HG02840 (cell line): ENCODE measurements around the gene CFAP73.

Source experiments
- ATAC-seq: cut with Tn5 transposase; IDR thresholded peaks from one replicate; pipeline ENCODE4 v1.9.1; 2021; ENCODE audit warnings: mild to moderate bottlenecking, moderate library complexity, moderate number of reproducible peaks; ENCODE audit not compliant: unreplicated experiment, low FRiP score

Gene CFAP73

GRCh38 chr12:113118142-113118541 is 31.4 kb upstream of the CFAP73 start:
- ATAC-seq: no peak

DNA sequence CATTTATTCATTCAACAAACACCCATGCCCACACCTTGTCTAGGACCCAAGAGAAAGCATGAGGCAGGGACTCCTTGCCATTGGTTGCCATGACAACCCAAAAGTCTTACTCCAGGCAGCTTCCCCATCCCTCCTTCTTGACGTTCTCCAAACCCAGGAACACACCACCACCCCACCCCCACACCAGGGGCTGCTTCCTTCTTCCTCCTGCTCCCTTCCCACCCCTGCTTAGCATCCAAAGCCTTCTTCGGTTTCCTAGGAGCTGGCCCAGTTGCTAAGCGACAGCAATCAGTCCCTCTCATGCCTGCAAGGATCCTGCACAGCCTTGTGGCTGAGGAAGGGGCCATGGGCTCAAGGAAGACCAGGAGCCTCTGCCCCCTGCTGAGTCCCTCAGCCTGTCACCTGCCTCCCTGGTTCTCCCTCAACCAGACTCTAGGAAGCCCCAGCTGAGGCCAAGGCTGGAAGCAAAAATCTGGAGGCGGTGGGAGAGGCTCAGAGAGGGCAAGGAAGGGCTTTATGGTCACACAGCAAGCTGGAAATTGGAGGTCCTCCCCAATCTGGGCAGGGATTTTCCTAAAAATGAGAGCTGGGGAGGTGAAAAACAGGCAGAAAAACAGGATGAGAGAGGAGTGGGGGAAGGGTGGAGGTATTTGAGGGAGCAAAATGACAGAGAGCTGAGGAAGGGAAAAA is 29.4 kb upstream of the CFAP73 start:
- no peak for ATAC-seq

DNA sequence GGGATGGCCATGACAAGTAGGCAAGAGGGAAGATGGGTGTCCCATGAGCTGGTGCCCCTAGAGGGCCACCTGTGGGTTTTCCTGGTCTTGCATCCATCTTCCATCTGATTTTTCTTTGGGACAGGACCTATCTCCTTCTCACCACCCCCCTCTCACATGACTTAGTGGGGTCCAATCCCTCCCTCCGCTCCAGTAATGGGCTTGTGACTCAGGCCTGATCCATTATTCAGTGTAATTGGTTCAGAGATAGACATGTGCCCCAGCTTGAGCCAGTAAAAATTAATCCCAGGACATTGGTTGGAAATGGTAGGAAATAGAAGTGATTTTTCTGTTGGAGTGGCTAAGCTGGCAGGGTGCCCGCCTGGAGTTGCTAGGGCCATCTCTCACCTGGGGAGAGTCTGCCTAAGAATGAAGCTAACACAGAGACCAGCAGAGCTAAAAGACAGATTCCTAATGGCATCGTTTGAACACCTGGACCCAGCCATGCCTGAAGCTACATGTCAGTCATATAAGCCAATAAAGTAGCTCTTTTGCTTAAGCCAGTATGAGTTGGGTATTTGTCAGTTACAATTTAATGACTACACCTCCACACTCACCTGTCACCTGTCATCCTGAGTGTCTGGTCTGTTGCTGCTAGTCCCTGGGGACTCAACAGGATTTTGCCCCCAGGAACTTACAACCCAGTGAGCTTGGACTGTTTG is 28.7 kb upstream of the CFAP73 start:
- ATAC-seq: no peak

GRCh38 chr12:113127791-113128199 is 21.7 kb upstream of the CFAP73 start:
- no peak for ATAC-seq

GRCh38 chr12:113128802-113129663 is 20.5 kb upstream of the CFAP73 start:
- ATAC-seq: no peak

DNA sequence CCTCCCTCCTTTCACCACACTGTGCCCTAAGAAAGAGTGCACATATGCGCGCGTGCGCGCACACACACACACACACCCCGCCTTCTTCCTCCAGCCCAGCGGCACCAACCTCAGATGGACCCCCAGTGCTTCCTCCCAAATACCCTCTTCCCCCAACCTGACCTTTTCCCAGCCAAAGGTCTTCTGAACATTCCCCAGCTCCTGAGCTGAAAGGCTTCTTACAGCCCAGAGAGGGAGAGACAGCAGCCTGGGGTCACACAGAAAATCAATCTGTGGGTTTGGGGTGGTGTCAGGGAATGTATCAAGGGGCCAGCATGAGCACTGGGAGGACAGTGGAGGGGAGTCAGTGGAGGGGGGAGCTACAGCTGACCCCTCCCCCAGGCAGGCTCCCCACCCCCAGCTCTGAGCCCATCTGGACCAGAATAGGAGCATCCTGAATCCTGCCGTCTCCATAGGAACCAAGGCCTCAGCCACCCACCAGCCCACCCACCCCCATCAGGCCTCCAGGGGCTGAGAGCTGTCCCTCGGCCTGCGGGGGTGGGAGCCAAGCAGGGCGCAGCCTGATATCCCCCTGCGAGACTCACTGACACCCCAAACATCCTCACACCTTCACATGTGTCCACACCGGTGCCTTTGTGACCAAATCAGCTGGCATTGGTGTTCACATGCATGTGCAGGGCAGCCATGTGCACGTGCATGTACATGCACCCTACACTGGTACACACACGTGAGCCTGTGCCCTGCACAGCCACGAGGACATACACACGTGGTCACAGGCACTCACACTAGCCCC is 19.7 kb upstream of the CFAP73 start:
- no peak for ATAC-seq

GRCh38 chr12:113130457-113131135 is 18.9 kb upstream of the CFAP73 start:
- no peak for ATAC-seq

GRCh38 chr12:113131556-113131955 is 18.0 kb upstream of the CFAP73 start:
- ATAC-seq: no peak

GRCh38 chr12:113133036-113133435 is 16.5 kb upstream of the CFAP73 start:
- ATAC-seq: no peak

DNA sequence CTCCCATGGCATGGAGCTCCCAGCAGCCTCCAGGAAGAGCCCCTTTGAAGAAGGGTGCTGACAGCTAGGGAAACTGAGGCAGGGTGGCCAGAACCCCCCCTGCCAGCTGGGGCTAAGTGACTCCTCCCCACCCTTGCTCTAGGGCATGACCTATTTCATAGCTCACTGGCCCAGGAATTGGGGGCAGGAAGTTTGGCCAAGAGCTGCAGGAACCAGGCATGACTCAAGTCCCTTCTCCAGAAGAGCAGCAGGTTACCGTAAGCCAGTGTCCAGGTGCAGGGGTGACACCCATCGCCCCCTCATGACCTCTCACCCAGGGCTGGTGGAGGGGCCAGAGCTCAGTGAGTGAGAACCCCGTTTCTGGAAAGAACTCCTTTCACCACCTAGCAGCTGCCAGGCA is 15.9 kb upstream of the CFAP73 start:
- no peak for ATAC-seq

DNA sequence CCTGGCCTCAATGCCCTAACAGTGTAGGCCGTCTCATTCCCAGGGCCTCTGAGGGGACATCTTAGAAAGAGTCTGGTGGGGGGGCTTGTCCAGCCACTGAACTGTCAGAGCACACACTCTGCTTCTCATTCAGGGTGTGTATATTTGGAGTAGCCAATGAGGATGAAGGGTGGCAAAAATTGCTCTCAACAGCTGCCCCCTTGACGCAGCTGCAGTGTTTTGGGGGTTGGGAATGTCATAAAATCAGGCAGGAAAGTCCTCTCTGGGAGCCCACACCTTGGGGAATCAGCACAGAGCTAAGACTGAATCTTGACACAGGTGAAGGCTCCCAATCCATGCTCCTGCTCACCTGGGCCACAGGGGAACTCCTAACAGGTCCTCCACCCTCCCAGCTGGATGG is 15.5 kb upstream of the CFAP73 start:
- no peak for ATAC-seq

DNA sequence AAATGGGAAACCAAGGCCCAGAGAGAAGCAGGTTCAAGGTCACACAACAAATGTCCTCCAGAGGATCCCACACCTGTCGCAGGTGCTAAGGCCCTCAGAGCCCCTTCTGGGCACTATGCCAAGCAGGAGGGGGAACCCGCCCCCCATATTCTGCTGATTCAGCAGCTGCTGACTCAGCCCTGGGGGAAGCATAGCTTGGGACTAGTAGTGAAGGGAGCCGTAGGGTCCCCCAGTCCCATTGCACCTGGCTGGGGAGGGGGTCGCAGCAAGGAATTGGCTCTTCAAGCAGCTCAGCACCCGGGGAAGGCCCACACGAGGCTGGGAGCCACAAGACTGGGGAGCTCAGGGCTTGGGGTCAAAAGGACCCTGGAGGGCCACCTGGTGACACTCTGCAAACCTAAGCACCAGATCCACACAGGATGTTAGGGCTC is 15.0 kb upstream of the CFAP73 start:
- no peak for ATAC-seq

DNA sequence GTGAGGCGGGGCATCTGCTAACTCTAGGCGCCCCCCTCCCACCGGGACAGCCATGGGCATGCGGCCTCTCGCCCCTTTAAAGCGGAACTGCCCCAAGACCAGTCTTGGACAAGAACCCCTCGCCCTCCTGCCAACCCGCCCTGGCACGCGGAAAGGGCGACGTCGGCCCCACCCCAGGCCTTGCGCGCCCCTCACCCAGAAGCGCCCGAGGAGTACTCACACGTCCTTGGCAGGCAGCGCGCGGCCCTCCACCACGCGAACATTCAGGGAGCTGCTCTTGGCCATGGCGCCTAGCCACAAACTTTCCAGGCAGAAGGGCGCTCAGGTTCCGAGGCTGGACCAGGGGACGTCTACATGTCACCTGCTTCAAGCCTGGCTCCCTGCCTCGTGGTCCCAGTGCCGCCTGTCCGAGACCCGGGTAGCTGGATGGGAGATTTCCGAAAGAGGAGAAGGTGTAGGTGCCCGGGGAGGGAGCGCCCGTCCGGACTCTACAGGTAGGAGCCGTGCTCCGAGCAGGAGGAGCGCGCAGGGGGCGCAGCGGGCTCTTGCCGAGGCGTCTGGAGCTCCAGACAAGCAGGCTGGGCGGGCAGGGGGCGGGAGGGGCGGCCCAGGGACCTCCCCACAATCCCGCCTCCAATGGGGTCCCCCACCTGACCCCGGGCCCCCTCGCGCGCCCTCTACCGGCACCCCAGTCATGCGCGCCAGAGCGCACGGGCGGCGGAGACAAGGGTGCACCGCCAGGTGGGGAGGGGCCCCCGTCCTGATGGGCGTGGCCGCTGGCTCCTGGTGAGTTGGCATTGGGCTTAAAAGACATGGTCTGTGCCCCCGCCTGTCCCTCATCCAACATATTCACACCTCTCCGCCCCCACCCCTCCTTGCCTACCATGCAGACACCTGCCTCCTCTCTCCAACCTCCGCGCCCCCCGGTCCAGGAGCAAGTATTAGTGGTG is 14.1 kb upstream of the CFAP73 start, which contains the start of gene RASAL1:
TSS of gene RASAL1 (minus strand) at position 584 of the 950 bp plus-strand sequence. CDS start at position 285, 299 bp downstream.
- no peak for ATAC-seq

DNA sequence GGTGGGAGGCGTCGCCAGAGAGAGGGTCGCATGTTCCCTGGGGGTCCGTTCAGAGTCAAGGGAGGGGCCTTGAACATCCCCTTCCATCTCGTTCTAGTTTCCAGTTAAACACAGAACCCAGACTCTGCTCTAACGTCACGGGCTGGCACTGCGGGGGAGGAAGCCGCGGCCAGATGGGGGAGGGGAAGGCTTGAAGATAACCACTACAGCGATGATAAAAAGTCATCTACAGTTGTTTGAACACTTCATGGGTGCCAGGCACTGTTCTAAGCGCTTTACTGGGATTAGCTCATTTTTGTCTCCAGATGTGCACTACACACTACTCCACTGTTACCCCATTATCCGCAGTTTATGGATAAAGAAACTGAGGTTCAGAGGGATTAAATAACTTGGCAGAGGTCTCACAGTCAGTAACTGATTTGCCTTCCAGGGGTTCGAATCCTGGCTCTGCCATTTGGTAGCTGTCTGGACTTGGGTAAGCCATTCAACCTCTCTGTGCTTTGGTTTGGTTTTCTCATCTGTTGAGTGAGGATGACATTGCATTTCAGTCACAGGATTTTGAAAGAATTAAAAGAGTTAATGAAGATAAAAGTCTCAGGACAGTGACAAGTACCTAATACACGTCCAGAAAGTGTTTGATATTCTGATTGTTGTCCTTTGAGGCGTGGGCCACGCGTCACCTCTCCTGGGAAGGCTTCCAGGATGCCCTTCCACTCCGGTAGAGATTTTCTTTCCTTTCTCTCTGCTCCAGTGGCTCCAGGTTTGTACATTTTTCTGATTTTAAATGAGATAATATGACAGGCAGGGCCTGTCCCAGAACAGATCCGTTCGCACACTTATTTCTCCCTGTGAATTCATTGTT is 13.2 kb upstream of the CFAP73 start:
- ATAC-seq: no peak

DNA sequence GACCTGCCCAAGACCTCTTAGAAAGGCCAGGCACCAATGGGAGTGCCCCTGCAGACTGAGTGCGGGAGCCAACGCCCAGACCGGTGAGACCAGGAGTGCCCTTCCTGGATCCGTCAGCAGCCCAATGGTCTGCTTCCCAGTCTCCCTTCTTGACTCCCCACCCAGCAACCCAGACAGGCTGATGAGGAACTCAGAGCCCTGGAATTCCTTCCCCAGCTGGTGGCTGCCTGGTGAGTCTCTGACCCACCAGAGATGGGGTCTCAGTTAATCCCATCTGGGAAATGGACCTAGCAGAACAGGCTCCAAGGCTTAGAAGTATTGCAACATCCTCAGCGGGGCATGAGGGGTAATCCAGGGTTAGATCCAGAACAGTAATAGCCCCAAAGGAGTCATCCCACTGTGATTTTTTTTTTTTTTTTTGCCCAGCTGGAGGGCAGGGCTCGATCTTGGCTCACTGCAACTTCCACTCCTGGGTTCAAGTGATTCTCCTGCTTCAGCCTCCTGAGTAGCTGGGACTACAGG is 12.5 kb upstream of the CFAP73 start:
- no peak for ATAC-seq

DNA sequence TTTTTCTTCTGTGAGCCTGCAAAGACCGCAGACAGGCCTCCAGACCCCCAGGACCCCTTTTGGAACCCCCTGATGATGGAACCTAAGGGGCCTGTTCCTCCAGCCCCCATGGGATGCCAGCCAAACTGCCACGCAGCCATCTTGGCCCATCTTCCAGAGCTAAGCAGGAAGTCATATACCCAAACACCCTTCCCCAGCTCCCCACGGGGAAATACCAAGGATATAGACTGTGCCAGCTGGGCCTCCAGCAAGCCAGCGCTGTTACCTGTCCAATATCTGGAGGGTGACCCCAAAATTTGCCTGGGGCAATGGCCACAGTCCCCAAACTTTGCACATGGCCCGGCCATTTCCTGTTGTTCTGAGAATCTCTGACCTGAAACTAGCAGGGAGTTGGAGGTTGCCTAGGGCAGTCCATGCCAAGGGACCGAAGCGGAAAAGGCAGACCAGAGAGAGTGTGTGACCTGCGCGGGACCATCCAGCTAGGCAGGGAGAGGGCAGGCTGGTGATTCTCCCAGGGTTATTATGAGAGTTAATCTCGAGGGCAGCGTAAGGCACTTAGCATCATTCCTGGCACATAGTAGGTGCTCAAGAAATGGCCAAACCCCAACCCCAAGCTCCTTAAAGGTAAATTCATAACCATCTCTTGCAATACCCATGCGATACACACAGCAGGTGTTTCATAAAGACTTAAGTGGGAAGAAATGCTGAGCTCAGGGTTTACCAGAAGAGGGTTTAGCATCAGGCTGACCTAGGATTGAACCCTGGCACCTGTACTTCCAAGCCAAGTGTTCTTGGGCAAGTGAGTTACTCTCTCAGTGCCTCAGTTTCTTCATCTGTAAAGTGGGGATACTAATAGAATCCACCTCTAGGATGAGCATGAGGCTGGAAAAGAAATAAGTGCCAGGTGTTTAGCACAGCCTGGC is 11.4 kb upstream of the CFAP73 start:
- no peak for ATAC-seq
